Measurements from ENCODE around the gene ERRFI1.

DNA sequence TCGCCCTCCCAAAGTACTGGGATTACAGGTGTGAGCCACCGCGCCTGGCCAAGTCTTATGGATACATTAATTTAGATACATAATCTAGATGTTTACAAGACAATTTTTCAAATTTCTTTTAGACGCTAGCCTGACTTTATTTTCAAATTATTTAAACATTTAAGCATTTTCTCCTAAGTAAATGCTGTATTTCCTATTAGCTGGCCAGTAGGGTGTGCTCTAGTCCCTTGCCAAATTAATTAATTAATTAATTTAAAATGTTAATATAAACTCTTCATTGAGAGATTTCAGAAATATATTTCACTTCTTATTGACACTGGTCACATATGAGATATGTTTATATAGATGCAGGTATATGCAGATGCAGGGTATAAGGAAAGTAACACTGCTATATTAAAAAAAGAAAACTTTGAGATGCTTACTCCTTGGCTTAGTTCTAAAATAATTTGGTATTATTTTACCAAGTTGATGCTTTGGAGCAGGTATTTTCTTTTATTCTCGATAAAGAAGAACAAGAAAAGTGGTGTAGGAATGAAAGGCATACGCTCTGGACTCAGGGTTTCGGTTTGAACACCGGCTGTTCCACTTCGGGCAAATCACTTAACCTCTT is 5.2 kb upstream of the ERRFI1 start:
- TF ChIP-seq POLR2A (IDR thresholded peaks at IDR 0.05) (no peak), POLR2AphosphoS5 (IDR thresholded peaks at IDR 0.05) (no peak), EP300 (IDR thresholded peaks at IDR 0.05; ENCODE audit: low read depth) (no peak)
- TF ChIP-seq, protein P1, sequence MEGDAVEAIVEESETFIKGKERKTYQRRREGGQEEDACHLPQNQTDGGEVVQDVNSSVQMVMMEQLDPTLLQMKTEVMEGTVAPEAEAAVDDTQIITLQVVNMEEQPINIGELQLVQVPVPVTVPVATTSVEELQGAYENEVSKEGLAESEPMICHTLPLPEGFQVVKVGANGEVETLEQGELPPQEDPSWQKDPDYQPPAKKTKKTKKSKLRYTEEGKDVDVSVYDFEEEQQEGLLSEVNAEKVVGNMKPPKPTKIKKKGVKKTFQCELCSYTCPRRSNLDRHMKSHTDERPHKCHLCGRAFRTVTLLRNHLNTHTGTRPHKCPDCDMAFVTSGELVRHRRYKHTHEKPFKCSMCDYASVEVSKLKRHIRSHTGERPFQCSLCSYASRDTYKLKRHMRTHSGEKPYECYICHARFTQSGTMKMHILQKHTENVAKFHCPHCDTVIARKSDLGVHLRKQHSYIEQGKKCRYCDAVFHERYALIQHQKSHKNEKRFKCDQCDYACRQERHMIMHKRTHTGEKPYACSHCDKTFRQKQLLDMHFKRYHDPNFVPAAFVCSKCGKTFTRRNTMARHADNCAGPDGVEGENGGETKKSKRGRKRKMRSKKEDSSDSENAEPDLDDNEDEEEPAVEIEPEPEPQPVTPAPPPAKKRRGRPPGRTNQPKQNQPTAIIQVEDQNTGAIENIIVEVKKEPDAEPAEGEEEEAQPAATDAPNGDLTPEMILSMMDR (IDR thresholded peaks at IDR 0.05): peak; percentile 54 to 76 (median 65)
